ENCODE data around the gene COL6A3.
A peak's percentile ranks its signal among the peaks of the same experiment; 100 is the strongest.

The COL6A3 gene

DNA sequence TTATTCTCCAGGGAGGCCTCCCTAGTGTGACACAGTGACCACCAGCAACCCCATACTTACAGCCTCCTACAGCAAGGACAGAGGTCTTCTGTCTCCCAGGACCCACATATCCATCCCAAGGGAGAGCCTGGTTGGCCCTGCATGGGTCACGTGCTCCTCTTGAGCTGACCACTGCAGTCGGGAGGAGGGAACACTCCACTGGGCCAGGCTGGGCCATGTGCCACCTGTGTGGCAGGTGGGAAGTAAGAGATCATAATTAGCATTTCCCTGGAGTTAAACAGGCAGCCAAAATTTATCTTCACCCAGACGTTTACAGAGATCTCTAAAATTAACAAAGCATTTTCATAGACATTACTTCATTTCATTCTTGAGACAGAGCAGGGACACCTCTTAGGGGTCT is 39.7 kb upstream of the COL6A3 start:
- H3K4me1 ChIP-seq, result peaks cover 32 to 76% (median 55%) of the 10 kb centered on the region in 10 experiments
- TF ChIP-seq Cebpa-rat (IDR thresholded peaks at IDR 0.05), result no peak
- no peaks in the 10 kb centered on the region for H4K20me1 ChIP-seq
- H3K27me3 ChIP-seq, result no peaks in the 10 kb centered on the region
- peak overlapping the region in 1 of 11 experiments; percentile 32; a peak in 2 of 22 replicates for H3K4me2 ChIP-seq
- H3K4me3 ChIP-seq, result no peak overlapping the region
- H3K27ac ChIP-seq, result no peak overlapping the region
- H3K9me3 ChIP-seq (replicated peaks in 1 of 11), result peaks cover 0 to 56% (median 33%) of the 10 kb centered on the region in 11 experiments; a peak in 18 of 22 replicates
- H3K9ac ChIP-seq, result no peak overlapping the region
- no peaks in the 10 kb centered on the region for H3K36me3 ChIP-seq

DNA sequence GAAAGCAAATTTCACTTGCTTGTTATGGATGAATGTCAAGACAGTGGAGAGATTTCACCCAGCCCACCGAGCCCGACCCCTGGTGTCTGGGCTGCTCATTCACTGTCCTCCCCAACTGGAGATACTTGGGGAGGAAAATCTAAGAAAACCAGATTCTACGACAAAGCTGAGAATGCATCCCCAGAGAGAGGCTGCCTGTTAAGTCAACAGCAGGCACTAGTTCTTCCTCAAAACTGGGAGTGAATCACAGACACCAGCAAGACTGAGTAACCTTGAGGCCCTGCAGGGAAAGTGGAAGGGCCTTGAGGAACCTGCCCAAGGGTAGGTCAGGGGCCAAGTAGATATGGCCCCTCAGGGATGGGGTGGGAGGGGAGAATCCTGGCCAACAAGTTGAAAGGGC is 38.9 kb upstream of the COL6A3 start:
- peaks cover 0 to 51% (median 32%) of the 10 kb centered on the region in 11 experiments; a peak in 18 of 22 replicates for H3K9me3 ChIP-seq (replicated peaks in 1 of 11)
- no peaks in the 10 kb centered on the region for H3K27me3 ChIP-seq
- H3K4me3 ChIP-seq, result no peak overlapping the region
- no peak for TF ChIP-seq Cebpa-rat (IDR thresholded peaks at IDR 0.05)
- no peaks in the 10 kb centered on the region for H4K20me1 ChIP-seq
- H3K4me2 ChIP-seq, result peak overlapping the region in 4 of 11 experiments; percentile 2 to 32 (median 22); a peak in 5 of 22 replicates
- peaks cover 32 to 80% (median 58%) of the 10 kb centered on the region in 10 experiments for H3K4me1 ChIP-seq
- H3K36me3 ChIP-seq, result no peaks in the 10 kb centered on the region
- H3K27ac ChIP-seq, result no peak overlapping the region
- H3K9ac ChIP-seq, result no peak overlapping the region

DNA sequence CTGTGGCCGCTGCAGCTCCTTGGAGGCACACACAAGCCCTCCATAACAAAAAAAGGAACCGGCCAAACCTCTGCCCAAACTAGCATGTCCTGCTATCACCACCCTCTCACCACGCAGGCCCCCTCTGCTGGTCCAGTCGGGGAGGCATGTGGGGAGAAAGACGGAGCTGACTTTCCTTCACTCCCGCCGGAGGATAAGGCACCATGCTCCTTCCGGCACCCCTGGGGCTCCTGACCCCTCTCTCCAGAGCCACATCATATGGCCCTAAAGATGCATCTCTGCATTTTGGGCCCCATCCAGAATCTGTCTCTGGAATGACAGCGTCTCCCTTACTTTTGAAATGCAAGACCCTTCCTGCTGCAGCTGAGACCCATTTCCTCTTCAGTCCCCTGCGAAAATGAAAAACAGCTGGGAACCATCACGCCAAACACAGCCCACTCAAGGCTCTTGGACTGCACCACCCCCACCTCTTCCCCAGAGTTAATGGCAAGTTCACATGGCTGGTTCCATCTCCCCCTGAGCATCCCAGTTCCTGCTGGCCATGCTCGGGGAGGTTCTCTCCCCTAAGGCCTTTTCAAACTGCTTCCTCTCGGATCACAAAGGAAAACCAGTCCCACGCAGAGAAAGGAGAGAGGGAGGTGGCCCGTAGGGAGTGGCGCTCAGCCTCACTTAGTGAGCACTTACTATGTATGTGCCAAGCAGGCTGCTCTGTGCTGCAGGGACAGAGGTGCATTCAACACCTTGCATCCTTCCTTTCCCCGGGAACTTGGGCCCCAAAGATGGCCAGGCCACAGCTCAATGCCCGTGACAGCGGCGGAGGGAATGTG is 37.9 kb upstream of the COL6A3 start:
- no peak overlapping the region for H3K4me3 ChIP-seq
- H3K27ac ChIP-seq, result no peak overlapping the region
- H3K4me2 ChIP-seq, result peak overlapping the region in 7 of 11 experiments; percentile 2 to 34 (median 25); a peak in 11 of 22 replicates
- H4K20me1 ChIP-seq, result no peaks in the 10 kb centered on the region
- H3K4me1 ChIP-seq, result peaks cover 31 to 81% (median 56%) of the 10 kb centered on the region in 10 experiments
- H3K36me3 ChIP-seq, result no peaks in the 10 kb centered on the region
- H3K9me3 ChIP-seq (replicated peaks in 1 of 11), result peaks cover 0 to 51% (median 32%) of the 10 kb centered on the region in 11 experiments; a peak in 18 of 22 replicates
- no peaks in the 10 kb centered on the region for H3K27me3 ChIP-seq
- TF ChIP-seq Cebpa-rat (IDR thresholded peaks at IDR 0.05), result no peak
- no peak overlapping the region for H3K9ac ChIP-seq

DNA sequence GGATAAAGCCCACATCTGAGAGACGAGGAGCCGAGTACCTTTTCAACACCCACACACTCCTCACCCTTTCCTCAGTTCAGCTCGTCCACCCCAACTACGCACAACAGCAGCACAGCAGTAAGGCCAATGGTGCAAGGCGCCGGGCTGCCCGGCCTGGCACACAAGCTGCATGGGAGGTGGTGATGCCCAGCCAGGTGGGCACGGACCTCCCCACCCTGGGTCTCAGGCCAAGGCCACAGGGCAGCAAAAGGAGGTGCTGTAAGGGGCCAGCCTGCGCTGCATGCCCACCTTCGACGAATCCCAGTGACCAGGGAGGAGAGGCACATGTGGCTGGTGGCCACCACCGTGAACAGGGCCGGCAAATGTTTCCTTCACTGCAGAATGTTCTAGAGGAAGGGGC is 36.6 kb upstream of the COL6A3 start:
- Histone ChIP-seq H3K4me2 (peak overlapping the region in 8 of 11 experiments; percentile 57 to 86 (median 80); a peak in 15 of 22 replicates), H3K9ac (no peak overlapping the region), H3K4me3 (no peak overlapping the region), H3K9me3 (replicated peaks in 1 of 11) (peaks cover 0 to 55% (median 32%) of the 10 kb centered on the region in 11 experiments; a peak in 18 of 22 replicates), H3K36me3 (no peaks in the 10 kb centered on the region), H3K4me1 (peaks cover 18 to 70% (median 46%) of the 10 kb centered on the region in 10 experiments), H4K20me1 (no peaks in the 10 kb centered on the region), H3K27me3 (no peaks in the 10 kb centered on the region), H3K27ac (no peak overlapping the region; a peak in 1 of 22 replicates)
- TF ChIP-seq Cebpa-rat (IDR thresholded peaks at IDR 0.05), result no peak

DNA sequence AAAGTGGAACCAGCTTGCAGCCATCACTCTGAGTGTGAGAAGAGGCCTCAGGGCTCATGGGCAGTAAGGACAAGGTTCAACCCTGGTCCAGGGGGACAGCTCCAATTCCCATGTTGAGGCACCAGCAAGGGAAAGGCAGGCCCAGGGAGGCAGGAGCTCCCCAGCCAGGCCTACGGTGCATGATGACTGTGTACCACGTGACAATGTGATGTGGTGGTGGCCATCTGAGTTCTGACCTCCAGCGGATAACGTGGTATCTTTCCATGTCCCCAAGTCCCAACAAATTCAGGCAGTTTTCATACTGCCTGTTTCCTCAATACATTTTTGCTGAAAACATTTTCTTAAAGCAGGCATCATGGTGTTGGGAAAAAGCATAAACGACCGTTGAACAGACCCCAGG is 36.1 kb upstream of the COL6A3 start:
- peaks cover 0 to 50% (median 29%) of the 10 kb centered on the region in 11 experiments; a peak in 18 of 22 replicates for H3K9me3 ChIP-seq (replicated peaks in 1 of 11)
- H3K9ac ChIP-seq, result no peak overlapping the region
- peak overlapping the region; percentile 57 to 86 (median 78); a peak in 21 of 22 replicates for H3K4me2 ChIP-seq
- H4K20me1 ChIP-seq, result no peaks in the 10 kb centered on the region
- no peaks in the 10 kb centered on the region for H3K27me3 ChIP-seq
- no peaks in the 10 kb centered on the region for H3K36me3 ChIP-seq
- peak overlapping the region in 6 of 11 experiments; percentile 1 to 38 (median 26); a peak in 6 of 22 replicates for H3K27ac ChIP-seq
- no peak for TF ChIP-seq Cebpa-rat (IDR thresholded peaks at IDR 0.05)
- peak overlapping the region in 2 of 10 experiments; percentile 8 to 12; a peak in 4 of 20 replicates for H3K4me3 ChIP-seq
- H3K4me1 ChIP-seq, result peaks cover 16 to 70% (median 45%) of the 10 kb centered on the region in 10 experiments

DNA sequence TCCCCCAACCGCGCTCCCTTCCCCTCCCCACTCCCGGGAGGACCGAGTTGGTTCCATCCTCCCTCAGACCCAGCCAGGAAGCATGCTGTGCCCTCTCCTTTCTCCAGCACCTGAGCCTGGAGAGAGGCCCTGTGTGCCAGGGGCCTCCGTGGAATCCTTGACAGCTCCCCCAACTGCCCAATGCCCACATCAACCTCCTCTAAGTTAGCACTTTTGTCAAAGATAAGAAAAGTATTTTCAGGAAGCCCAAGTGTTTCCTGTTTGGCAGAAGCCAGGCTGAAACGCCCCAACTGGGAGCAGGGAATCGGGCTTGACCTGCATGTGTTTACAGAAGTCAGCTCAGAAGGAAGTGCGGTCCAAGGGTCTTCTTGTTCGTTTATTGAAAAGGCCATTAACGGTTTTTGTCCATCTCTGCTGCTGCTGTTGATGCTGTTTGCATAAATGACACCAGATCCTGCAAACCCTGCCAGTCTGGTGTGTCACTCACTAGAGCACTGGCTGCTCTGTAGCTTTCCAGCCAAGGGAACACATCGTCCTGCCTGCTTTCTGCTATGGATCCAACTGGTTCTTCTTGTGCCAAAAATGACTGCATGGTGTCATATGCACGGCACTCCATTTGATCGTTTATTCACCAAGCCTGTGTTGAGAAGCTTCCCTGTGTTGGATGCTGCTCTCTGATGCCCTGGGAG is 35.4 kb upstream of the COL6A3 start:
- peaks cover 0 to 42% (median 21%) of the 10 kb centered on the region in 11 experiments; a peak in 17 of 22 replicates for H3K9me3 ChIP-seq (replicated peaks in 1 of 11)
- peak overlapping the region in 7 of 11 experiments; percentile 1 to 38 (median 27); a peak in 11 of 22 replicates for H3K27ac ChIP-seq
- peaks cover 16 to 71% (median 47%) of the 10 kb centered on the region in 10 experiments for H3K4me1 ChIP-seq
- TF ChIP-seq Cebpa-rat (IDR thresholded peaks at IDR 0.05), result no peak
- no peaks in the 10 kb centered on the region for H4K20me1 ChIP-seq
- H3K4me2 ChIP-seq, result peak overlapping the region; percentile 57 to 86 (median 78)
- peak overlapping the region in 2 of 11 experiments; percentile 14 to 40; a peak in 2 of 22 replicates for H3K9ac ChIP-seq
- H3K36me3 ChIP-seq, result no peaks in the 10 kb centered on the region
- peak overlapping the region in 3 of 10 experiments; percentile 4 to 12 (median 8); a peak in 2 of 20 replicates for H3K4me3 ChIP-seq
- no peaks in the 10 kb centered on the region for H3K27me3 ChIP-seq

DNA sequence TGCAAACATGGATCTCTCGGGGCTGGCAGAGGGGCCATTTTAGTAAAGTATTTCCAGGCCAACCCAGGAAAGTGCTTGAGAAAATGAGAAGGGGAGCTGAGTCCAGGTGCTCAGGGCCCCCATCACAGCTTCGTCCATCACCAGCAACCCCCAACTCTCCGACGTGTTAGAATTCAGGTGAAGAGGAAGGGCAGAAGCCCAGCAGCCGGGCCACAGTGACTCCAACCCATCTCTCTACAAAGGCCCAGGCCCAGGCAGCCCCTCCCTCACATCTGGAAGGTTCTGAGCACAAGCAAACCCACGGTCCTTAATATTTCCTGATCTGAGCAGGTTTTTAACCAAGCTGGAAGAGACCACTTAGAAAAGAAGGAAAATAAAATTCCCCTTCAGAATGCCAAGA is 34.7 kb upstream of the COL6A3 start:
- peak overlapping the region; percentile 57 to 86 (median 78); a peak in 19 of 22 replicates for H3K4me2 ChIP-seq
- peaks cover 16 to 69% (median 47%) of the 10 kb centered on the region in 10 experiments for H3K4me1 ChIP-seq
- H4K20me1 ChIP-seq, result no peaks in the 10 kb centered on the region
- TF ChIP-seq Cebpa-rat (IDR thresholded peaks at IDR 0.05), result no peak
- H3K4me3 ChIP-seq, result no peak overlapping the region
- H3K9ac ChIP-seq, result no peak overlapping the region
- no peak overlapping the region for H3K27ac ChIP-seq
- H3K36me3 ChIP-seq, result no peaks in the 10 kb centered on the region
- peaks cover 0 to 35% (median 19%) of the 10 kb centered on the region in 11 experiments; a peak in 16 of 22 replicates for H3K9me3 ChIP-seq (replicated peaks in 1 of 11)
- no peaks in the 10 kb centered on the region for H3K27me3 ChIP-seq

DNA sequence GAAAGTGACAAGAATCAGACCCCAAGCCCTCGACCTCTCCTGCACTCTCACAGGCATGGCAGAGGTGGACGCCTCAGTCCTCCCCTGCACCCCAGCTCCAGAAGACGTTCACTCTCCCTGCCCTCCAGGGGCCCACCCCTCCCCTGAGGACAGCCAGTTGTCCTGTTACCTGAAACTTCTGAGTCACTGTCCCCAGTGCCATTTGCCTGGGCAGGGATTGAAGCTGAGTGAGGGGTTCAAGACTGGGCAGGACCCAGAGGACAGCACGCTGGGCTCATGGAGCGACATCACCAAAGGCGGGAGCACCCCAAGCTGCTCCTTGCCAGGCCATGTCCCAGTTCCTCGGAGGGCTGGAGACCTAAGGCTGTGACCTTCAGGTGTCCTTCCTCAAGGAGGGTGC is 34.2 kb upstream of the COL6A3 start:
- no peak overlapping the region for H3K9ac ChIP-seq
- no peaks in the 10 kb centered on the region for H3K27me3 ChIP-seq
- no peaks in the 10 kb centered on the region for H3K36me3 ChIP-seq
- peaks cover 16 to 65% (median 47%) of the 10 kb centered on the region in 10 experiments for H3K4me1 ChIP-seq
- H3K4me2 ChIP-seq, result peak overlapping the region in 7 of 11 experiments; percentile 65 to 86 (median 81); a peak in 11 of 22 replicates
- H3K9me3 ChIP-seq (replicated peaks in 1 of 11), result peaks cover 0 to 34% (median 19%) of the 10 kb centered on the region in 11 experiments; a peak in 16 of 22 replicates
- no peaks in the 10 kb centered on the region for H4K20me1 ChIP-seq
- H3K27ac ChIP-seq, result no peak overlapping the region
- no peak overlapping the region for H3K4me3 ChIP-seq
- TF ChIP-seq Cebpa-rat (IDR thresholded peaks at IDR 0.05), result no peak

All from BLaER1 treated with 17β-estradiol and CSF1 and Interleukin-3, amounts not matched to agents 10 nM and 100 nM (cell line).